Activated effector memory CD4-positive, alpha-beta T cell treated with anti-CD3 and anti-CD28 coated beads, Interleukin-2, amount 50 U/mL, for 16 hours (primary cell): ENCODE results near the gene ADCK1.
"Not testable (repeated sequence)": the region's sequence is repeated elsewhere in the genome, so short reads cannot be mapped to it uniquely, and the experiment has no call there.

Experiments used
- DNase-seq: peaks from one replicate; pipeline ENCODE4 v3.0.0-alpha.2; 2020

The ADCK1 gene

DNA sequence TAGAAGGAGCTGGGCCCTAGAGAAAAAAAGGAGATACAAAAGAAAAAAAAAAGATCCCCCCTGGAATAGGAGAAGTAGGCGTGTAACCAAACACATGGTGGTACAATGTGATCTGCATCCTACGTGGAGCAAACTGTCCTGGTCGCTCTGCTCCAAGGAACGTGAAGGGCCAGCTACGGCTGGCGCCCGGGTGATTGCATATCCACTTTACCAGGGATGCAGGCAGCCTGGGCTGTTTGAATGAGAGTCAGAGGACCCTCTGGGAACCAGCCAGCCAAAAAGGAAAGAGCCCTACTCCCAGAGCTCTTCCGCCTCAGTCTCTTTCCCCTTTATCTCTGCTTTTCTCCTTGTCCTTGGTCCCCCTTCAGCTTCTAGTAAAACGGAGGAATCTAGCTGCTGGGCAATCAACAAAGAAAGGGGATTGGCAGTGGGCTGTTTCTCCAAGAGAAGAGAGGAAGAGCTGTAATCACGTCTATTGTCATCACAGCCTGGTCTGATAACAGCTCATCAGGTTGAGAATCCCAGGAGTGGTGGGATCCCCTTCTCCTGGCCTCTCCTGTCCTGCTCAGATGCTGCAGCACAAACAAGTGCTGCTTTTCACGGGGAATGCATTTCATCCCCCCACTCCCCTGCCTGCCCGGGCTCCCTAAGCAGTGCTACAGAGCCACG is 156.0 kb downstream of the ADCK1 start:
- DNase-seq, result no peak

DNA sequence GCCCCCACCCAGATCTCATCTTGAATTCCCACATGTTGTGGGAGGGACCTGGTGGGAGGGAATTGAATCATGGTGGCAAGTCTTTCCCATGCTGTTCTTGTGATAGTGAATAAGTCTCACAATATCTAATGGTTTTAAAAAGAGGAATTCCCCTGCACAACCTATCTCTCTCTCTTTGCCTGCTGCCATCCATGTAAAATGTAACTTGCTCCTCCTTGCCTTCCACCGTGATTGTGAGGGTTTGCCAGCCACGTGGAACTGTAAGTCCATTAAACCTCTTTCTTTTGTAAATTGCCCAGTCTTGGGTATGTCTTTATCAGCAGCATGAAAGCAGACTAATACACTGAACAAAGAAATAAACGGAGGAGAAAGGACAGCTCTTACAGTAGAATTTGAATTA is 159.8 kb downstream of the ADCK1 start:
- not testable (repeated sequence) for DNase-seq

DNA sequence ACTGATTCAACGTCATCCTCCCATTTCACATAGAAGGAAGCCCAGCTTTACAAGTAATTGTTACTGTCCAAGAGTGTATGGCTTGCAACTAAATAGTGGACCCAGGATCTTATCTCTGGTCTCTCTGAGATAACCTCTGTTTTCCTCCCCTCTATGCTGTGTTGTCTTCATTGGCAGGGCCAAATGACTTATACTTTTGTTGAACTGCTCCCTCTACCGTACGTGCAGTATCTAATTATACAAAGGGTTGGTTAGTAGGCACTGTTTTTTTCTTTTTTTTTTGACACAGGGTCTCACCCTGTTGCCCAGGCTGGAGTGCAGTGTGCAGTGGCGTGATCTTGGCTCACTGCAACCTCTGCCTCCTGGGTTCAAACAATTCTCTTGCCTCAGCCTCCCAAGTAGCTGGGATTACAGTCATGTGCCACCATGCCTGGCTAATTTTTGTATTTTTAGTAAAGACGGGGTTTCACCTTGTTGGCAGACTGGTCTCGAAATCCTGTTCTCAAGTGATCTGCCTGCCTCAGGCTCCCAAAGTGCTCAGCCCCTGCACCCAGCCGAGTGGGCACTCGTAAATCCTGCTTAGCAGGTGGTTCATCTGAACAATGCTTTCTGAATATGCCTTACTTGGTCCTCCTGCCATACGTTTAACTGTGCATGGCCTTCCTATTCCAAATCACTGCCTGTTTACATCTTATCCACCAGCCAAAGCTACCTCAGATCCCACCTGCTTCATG is 162.1 kb downstream of the ADCK1 start:
- DNase-seq, result no peak

GRCh38 chr14:77962731-77963520 is 163.0 kb downstream of the ADCK1 start:
- DNase-seq, result no peak

- no peak for DNase-seq
These were observed 164.7 kb downstream of the ADCK1 start for GRCh38 chr14:77964586-77964985.

DNA sequence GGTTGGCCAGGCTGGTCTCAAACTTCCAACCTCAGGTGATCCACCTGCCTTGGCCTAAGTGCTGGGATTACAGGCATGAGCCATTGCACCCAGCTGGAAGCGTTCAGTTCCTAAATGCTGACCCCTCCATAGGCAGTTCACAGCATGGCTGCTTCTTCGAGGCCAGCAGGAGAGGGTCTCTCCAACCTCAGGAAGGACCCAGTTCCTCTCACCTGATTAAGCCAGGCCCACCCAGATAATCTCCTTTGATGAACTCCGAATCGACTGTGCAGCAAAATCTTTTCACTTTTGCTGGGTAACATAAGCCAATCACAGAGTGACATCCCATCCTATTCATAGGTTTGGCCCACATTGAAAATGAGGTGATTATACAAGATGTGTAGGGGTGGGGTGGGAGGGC is 165.1 kb downstream of the ADCK1 start:
- no peak for DNase-seq

GRCh38 chr14:77965919-77966435 is 166.1 kb downstream of the ADCK1 start:
- no peak for DNase-seq

GRCh38 chr14:77967110-77967509 is 167.2 kb downstream of the ADCK1 start:
- no peak for DNase-seq

DNA sequence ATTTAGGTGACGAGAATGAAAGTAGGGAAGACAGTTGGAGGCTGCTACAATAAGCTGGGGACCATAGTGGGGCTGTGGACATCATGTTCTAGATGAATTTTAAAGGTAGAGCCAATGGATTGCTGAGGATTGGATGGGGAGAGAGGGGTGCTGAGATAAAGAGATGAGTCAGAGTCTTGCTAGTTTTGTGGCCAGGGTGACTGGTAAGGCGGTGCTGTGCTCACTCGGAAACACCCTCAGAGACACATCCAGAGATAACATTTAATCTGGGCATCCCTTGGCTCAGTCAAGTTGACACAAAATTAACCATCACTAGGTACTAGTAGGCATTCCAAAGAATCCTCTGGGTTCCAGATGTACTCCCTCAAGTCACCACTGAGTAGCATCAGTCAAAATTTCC is 170.7 kb downstream of the ADCK1 start:
- no peak for DNase-seq

GRCh38 chr14:77973246-77973645 is 173.3 kb downstream of the ADCK1 start:
- DNase-seq, result no peak

GRCh38 chr14:77976591-77976990 is 176.7 kb downstream of the ADCK1 start:
- no peak for DNase-seq

DNA sequence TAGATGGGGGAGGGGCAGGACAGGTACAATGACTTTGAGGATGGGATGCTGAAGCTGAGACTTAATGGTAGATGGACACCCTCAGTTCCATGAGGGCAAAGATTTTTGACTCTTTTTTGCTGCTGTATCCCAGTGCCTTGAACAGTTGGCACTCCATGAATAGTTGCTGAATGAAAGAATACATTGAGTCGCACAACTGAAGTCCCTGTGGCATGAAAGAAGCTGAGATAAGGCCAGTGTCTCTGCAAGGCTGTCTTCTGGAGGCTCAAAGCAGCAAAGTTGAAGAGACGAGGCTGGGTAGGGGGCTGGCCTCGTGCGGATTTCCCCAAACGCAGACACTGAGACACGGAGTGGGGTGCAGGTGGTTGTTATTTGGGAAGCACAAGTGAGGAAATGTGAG is 179.3 kb downstream of the ADCK1 start:
- DNase-seq, result no peak

DNA sequence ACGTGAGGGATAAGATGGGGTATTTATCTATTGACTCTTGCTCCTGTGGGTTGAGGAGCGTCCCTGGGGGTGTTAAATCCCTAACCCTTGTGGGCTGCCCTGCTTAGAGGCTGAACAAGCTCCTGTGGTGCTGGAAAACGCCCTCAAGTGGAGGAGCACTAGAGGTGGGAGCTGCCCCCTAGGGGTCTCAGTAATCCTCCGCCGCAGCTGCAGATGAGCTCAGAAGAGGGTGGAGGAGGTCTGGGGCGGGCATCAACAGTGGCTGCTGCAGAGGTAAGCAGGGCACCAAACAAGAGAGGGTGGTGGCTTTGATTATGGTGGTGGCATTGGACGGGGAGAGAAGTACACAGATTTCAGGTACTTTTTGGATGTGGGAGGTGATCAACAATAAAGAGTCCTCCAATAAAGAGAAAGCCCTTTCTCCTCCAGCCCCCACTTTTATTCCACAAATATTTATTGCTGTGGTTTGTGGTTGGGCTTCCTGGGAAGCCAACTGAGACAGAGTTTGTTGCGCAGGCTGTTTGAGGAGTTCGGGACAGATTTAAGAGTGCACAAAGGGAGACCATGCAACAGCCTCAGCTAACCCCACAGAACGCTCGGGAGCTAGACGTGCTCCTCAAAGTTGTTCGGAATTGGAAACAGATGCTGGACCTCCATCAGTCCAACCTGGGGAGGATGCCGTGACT is 179.9 kb downstream of the ADCK1 start:
- DNase-seq, result no peak

DNA sequence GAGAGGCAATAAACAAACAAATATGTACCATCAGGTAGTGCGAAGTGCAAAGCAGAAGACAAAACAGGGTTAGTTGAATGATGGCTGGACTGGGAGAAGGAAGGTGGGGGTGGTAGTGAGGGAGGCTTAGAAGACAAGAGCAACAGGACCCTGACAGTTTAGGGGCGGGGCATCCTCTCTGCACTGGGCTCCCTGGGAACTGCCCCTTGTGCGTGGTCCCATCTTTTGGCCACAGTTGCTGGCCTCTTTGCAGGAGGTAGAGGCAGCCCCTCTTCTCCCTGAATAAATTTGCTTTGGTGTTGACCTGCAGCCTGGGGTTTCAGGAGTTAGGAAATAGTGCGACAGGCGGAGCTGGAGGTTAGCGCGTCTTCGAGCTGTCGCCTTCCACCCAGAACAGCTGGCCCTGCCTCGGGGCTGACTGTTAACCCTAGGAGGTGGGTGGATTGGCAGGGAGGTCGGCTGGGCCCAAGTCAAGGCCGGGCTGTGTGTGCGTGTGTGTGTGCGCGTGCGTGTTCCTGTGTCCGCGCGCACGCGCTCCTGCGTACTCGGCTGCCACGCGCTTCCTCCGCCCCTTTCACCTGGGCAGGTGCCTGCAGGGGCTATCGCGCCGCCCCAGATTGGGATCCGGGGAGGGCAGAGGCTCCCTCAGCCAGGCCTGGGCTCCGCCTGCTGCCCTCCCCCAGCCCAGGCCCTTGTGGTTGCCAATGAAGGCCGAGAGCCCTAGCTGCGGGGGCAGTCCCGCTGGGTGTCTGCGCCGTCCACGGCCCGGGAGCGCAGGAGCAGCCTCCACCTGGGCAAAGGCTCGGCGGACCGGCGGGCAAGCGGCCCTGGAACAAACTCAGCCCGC is 180.8 kb downstream of the ADCK1 start:
- DNase-seq, result no peak
